NCI-H1105 treated with DMSO at 0.1 percent for 48 hours (cell line): ENCODE results near the gene ARL9.
"Not testable (repeated sequence)": the region's sequence is repeated elsewhere in the genome, so short reads cannot be mapped to it uniquely, and the experiment has no call there.

Experiments used
- DNase-seq: peaks from one replicate; lab custom pipeline; 2025; lab: John Stamatoyannopoulos, UW

Gene ARL9, protein sequence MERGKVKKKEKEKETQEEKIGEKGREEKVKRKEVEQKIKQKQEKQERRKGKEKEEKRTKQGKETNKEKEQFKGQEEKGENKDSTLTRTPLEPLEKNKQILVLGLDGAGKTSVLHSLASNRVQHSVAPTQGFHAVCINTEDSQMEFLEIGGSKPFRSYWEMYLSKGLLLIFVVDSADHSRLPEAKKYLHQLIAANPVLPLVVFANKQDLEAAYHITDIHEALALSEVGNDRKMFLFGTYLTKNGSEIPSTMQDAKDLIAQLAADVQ

DNA sequence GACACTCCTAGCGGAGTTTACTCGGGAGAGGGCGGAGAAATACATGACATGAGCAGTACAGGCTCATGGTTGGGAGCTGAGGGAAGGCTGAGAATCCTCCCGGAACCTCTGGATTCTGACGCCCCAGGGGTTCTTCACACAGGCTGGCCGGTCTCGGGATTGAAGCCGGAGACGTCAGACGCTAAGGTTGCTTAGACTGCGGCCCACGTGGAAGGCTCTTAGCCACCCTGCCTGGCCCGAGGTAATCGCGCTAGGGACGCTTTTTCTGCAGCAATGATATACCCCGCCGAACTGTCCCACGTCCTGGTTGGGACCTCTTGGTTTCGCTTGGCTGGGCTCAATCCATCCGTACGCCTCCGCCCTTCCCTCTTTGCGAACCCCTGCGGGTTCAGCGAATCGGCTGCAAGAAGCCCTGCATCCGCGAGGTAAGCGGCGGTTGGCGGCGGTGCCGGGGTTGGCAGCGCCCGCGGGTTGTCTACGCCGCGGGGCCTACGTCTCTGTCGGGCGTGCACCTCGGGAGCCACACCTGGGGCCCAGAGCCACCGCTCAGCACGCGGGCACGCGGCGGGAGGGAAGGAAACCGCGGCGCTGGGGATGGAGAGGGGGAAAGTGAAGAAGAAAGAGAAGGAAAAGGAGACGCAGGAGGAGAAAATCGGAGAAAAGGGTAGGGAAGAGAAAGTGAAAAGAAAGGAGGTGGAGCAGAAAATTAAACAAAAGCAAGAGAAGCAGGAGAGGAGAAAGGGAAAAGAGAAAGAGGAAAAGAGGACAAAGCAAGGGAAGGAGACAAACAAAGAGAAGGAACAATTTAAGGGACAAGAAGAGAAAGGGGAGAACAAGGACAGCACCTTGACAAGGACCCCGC, at the start of gene ARL9:
Gene ARL9, plus strand, starts transcription at position 523 of the 862 bp plus-strand sequence. Its CDS starts 72 bp downstream, at position 595.
- DNase-seq: peak; percentile 28

DNA sequence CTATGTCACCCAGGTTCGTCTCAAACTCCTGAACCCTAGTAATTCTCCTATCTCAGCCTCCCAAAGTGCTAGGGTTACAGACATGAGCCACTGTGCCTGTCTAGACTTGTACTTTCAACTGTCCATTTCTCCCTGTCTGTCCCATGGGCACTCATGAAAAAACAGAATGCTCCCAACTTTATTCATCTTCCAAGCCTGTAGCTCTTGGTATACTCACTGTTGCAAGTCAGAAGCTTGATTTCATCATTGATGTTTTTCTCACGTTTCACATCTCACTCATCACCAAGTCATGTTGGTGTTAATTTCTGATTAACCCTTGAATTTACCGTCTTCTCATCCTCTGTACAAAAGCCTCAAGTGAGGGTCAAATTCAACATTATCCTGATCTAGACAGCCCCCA, 45.5 kb upstream of the ARL9 start:
- DNase-seq: no peak

DNA sequence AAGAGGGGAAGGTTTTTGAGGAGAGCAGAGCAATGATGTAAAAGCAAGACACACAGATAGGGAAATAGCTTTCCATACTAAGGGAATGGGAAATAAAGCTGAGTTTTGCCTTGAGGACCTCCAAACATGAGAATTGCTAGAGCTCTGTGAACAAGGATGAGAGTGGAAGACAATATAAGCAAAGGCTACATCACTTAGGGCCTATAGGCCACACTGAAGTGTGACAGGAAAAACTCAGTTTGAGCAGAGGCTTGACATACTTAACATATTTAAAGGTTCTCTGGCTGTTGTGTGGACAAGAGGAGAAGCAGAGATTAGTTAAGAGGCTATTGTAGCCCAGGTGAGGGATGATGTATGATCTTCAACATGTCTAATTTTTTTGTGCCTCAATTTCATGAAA, 43.4 kb upstream of the ARL9 start:
- no peak for DNase-seq

DNA sequence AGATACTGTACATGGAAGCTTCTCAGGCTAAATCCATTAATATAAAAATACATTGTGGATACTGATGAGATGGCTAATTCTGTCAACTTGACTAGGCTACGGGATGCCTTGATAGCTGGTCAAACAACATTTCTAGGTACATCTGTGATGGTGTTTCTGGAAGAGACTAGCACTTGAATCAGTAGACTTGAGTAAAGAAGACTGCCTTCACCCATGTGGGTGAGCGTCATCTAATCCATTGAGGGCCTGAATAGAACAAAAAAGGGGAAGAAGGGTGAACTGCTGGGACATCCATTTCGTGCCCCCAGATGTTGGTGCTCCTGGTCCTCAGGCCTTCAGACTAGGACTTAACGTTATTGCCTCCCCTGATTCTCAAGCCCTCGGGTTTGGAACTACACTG, 41.9 kb upstream of the ARL9 start:
- no peak for DNase-seq

DNA sequence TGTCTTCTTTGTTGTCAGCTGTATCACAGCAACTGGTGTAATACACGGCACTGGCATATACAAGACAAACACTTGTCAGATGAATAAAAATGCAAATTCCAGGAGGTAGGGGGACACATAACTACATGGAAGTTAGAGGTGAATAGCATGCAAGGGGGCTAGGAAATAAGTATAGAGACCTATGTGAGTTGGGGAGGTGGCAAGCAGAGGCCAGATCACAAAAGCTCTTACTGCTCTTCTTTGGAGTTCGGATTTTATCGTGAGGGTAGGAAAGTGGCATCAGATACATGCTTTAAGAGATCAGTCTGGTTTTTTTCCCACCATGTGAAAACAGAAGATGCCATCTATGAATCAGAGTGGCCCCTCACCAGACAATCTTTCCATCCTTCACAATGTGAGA, 41.0 kb upstream of the ARL9 start:
- DNase-seq: no peak

DNA sequence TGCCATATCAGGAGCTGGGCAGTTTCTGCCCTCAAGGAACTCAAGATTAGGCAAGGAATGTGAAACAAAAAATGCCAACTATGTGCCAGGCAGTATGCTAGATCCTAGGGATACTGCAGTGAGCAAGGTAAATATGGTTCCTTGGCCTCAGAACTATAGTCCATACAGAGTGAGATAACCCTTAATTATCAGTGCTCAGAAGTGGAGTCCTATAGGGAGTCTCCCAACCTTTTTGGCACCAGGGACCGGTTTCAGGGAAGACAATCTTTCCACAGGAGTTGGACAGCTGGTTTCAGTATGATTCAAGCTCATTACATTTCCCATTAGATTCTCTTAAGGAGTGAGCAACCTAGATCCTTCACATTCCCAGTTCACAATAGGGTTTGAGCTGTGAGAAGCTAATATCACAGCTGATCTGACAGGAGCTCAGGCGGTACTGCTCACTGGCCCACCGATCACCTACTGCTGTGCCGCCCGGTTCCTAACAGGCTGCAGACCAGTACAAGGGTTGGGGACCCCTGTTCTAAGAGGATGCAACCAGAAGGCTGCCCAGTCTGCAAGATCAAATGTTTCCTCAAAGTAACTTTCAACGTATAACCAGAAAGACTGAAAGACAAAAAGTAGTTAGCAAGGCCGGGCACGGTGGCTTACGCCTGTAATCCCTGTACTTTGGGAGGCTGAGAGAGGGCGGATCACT, 39.8 kb upstream of the ARL9 start:
- DNase-seq: peak; percentile 12

DNA sequence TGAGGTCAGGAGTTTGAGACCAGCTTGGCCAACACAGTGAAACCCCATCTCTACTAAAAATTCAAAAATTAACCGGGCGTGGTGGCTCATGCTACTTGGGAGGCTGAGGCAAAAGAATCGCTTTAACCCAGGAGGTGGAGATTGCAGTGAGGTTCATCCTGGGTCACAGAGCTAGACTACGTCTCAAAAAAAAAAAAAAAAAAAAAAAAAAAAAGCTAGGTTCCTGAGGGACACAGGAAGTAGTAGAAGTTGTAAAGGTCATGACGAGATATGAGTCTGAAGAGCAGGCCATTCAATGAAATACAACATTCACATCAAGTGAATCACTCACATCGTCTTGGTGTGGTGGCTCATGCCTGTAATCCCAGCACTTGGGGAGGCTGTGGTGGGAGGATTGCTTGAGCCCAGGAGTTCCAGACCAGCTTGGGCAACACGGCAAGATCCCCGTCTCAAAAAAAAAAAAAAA, 39.3 kb upstream of the ARL9 start:
- not testable (repeated sequence) for DNase-seq

DNA sequence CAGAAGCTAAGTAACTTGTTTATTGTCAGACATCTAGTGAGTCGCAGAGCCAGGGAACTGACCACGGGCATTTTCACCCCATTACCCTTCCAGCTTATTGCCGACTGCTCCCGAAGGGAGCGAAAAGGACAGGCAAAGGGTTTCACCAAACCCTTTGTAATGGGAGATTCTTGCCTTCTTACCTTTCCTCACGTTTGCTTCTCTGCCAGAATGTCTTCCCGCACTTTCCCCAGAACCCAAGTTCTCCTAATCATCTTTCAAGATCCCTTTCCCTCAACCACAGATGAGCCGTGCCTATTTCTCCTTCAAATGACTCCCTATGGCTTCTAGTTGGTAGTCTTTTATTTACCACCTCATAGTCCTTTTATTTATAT, 38.7 kb upstream of the ARL9 start:
- no peak for DNase-seq

DNA sequence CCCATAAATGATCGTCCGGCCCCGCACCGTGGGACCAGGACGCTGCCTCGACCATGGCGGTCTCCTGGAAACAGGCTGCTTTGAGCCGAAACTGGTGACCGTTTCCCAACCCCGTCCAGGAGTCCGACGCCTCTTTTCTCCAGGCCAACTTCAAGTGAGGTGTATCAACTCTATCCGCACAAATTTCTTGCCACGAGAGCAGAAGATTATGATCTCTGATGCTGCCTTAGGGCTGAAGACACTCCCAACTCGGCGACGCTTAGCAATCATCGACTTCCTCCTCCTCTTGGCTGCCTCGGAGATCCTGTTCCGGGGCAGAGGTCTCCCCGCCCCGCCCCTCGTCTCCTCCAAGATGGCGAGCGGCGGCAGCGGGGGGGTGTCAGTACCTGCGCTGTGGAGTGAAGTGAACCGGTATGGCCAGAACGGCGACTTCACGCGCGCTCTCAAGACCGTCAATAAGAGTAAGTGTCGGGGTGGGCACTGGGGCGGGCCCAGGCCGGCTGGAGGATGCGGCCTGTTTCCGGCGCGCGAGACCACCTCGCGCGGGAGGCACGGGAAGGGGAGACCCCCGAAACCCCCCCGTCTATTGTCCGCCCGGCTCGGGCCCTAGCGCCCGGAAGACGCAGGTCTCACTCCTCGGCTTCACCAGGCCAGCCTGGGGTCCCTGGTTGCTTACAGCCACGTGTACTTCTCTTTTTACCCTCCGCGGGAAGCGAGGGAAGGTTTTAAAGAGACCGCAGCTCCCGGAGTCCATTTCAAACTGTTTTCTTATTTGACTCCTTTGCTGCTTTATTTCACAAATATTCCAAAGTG, 38.1 kb upstream of the ARL9 start, which contains the start of gene SRP72:
Gene SRP72, plus strand, starts transcription at position 334 of the 813 bp plus-strand sequence. Its CDS starts 19 bp downstream, at position 353.
- peak; percentile 56 for DNase-seq

DNA sequence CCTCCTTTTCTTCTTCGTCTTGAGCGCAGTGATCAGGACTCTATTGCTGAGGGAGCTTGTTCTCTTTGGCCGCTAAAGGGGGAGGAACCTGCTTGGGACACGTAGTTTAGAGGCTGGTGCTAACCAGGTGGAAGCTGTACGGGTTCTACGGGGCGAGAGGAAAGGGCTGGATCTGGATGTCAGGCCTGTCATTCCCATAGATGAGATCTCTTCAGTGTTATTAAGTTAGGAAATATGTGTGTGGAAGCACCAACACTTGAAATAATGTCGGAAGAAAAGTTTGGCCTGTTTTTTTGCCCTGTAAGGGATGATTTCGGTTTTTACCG, 37.5 kb upstream of the ARL9 start:
- peak; percentile 26 for DNase-seq

DNA sequence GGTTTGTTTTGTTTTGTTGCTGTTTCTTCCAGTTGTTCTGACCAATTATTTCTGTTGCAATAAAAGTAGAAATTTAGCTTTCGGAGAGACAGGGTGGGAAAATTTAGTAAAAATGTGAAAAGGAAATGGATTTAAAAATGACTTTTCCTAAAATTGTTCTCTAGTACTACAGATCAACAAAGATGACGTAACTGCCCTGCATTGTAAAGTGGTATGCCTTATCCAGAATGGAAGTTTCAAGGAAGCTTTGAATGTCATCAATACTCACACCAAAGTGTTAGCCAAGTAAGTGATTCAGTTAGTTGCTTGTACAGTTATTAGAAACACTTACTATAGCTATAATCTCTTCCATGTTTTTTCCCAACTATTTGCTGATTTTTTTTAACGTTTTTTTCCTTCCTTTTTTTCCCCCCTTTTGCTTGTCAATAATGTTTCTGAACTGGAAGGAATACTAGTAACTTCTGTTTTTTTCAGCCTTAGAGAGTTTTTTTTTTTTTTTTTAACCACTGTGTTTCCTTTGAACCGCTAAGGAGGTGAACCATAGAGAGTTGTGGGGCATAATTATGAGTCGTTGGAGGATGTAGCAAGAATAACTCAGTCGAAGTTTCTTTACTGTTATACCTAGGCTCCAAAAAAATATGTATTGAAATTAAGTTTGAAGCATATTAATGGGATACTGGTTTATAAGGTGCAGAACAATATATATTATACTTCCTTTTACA, 35.9 kb upstream of the ARL9 start:
- DNase-seq: no peak

DNA sequence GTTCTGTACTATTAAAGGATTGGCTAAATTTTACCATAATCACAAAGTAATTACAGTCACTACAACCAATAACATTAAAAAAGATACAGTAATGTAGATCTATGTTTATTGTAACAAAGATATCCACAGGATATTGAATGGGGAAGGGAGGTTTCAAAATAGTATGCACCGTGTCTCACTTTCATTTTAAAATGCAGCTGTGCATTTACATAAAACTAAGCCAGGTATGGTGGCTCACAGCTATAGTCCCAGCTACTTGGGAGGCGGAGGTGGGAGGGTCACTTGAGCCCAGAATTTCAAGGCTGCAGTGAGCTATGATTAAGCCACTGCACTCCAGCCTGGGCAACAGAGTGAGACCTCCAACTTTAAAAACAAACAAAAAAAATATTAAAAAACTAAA, 29.7 kb upstream of the ARL9 start:
- no peak for DNase-seq

DNA sequence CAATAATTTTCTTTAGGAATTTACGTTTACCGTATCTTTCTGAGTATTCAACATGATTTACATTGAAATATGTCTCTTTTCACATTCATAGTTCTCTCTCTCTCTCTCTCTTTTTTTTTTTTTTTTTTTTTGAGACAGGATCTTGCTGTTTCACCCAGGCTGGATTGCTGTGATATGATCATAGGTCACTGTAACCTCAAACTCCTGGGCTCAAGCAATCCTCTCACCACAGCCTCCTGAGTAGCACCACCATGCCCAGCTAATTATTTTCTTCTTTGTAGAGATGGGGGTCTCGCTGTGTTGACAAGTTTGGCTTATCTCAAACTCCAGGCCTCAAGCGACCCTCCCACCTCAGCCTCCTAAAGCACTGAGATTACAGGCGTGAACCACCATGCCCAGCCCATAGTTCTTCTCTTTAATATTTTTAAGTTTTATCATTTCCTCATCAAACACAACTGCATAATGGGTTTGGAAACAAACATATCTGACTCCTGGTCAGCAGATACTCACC, 28.3 kb upstream of the ARL9 start:
- no peak for DNase-seq

DNA sequence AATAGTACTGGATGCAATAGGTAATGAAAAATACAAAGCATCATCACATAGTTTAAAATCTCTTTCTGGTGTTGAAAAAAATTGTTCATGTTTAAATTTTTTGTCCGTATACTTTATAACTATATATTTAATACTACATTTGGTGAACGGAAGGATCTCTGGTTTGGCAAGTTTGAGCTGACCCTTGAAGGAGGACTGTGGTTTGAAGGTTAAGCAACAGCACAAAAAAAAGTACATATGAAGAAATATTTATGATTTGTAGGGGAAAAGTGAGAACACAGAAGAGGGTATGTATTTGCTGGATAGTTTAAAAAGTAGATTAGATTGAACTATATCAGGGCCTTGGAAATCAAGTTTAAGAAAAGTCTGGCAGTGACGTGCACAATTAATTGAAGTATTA, 24.9 kb upstream of the ARL9 start:
- no peak for DNase-seq

DNA sequence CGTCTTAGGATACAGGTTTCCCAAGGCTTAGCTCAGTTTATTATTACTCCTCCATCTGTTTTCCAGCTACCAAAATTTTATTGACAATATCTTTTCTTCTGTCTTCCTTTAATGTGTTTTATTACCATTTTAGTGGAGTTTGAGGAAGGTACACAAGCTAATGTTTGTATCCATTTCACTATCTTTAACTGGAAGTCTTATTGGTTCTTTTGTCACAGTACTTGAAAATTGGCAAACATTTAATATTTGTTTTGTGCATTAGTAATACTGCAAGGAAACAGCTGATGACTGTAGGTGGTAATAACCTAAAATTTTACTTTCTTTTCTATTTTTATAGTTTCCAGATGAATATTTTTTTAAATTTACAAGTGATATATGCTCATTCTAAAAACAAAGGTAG, 9.3 kb upstream of the ARL9 start:
- DNase-seq: no peak

DNA sequence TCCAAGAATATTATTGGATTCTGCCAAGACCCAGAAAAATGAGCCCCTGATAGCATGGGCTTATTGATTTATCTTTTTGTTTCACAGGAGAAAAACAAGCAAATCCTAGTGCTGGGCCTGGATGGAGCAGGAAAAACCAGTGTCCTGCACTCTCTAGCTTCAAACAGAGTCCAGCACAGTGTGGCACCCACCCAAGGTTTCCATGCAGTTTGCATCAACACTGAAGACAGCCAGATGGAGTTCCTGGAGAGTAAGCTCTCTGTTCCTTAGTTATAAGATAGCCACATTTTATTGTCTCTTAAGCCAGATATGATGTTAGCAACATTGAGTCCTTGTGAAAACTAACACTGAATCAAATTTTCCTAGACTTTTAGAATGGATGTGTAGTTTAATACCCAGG, 5.5 kb downstream of the ARL9 start:
- DNase-seq: no peak

DNA sequence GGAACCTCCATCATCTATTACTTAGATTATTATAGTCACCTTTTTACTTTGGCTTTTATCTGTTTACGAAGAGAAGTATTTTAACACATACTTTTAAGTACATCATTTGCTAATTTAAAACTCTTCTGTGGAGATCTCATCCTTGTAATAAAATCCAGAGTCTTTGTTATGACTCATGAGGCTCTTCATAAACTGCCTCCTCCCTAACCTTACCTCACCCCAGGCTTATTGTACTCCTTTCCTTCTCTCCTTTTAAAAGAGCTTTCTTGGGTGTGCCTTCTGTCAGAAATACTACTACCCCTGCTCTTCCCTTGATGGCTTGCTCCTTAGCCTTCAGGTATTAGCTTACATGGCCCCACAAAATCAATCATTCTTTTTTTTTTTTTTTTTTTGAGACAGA, 6.6 kb downstream of the ARL9 start:
- no peak for DNase-seq

DNA sequence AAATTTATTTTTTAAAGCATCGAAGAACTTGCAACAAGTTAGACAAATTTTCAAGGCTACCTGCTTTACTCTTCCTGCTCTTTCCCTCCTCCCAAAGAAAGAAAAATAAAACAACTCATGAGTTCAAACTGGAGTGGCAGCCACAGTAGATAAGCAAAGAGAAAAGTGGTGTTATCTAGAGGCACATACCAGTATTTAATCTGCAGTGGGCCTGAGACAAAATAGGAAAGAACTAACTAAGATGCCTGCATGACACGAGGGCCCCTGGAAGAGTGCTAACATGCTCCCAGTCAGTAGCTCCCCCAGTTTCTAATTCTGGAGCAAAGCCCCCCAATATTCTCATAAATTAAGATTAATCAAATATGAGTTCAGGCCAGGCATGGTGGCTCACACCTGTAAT, 7.9 kb downstream of the ARL9 start:
- DNase-seq: no peak

DNA sequence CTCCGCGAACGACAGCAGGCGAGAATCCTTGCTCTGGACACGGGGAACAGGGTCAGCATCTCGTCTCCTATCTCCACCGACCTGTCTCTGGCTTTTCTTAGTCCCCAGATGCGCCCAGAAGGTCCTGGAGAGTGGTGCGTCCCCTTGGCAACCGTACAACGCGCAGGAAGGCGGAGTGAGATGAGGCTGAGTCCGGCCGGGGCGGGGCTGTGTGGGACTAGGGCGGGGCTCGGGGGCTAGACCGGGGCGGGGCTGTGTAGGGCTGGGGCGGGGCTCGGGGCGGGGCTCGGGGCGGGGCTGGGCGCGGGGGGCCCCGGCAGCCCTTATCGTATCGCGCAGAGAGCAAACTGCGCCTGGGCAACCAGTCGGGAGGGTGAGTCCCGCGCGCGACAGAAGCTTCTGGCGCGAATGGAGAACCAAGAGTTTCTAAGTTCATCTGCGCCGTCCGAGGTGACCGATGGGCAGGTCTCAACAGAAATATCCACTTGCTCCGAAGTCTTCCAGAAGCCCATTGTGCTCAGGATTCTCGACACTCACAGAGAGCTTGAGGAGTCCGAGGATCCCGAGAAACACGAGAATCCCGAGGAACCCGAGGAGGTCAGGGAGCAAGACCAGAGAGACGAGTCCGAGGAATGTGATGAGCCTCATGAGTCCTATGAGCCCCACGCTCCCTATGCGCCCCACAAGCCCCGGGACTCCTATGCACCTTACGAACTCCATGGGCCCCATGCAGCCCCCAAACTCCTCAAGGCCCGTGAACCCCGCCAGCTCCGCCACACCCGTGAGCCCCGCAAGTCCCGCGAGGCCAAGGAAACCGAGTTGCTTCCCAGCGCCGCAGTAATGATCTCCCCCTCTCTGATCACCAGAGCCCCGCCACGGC, 24.9 kb downstream of the ARL9 start:
- peak; percentile 40 for DNase-seq

DNA sequence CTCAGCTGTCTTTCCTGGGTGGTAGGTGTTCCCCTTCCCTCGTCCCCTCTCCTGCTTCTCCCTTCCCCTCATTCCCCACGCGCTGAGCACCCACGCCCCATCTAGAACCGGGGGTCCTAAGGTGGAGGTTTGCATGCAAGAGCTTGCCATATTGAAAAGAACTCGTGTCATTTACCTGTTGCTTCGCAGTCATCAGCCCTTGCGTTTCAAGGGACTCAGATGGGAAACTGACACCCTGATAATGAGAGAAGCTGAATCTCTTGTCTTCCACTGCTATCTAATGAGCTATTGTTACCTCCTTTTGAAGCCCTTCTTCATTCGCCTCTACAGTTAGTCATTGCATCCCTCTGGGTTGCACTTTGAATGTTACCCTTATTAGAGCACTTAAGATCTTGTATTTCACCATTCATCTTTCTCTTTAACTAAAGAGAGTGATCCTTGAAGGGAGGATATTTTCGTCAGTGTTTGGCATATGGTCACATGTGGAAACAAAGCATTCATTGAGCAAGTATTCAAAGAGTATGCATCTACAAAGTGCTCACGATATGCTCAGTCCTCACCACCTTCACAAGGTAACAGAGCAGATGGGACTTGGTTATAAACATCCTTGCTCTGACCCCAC, 25.7 kb downstream of the ARL9 start:
- DNase-seq: no peak
